SK-N-SH treated with all-trans-retinoic acid at 6 μM for 48 hours (cell line): ENCODE data around the gene SAMMSON.

Experiments
- ATAC-seq: fragments of 200-7000 bp; cut with Tn5 transposase; 3 replicates; pipeline ENCODE4 v1.9.1; 2020; ENCODE audit warnings: mild to moderate bottlenecking, moderate library complexity
- ARNTL ChIP-seq: fragments of 450-650 bp; formaldehyde crosslinking; IDR thresholded peaks from 2 replicates; pipeline ENCODE4 v1.5.0; 2020; ENCODE audit warnings: low read depth, mild to moderate bottlenecking, moderate library complexity, borderline replicate concordance
- BACH2 ChIP-seq: fragments of 250-450 bp; sonication (Bioruptor Pico); IDR thresholded peaks from 2 replicates; pipeline ENCODE4 v1.9.0; 2021; ENCODE audit warnings: mild to moderate bottlenecking, borderline replicate concordance
- CSDC2 ChIP-seq: fragments of 250-450 bp; sonication (Bioruptor Pico); IDR thresholded peaks from 2 replicates; pipeline ENCODE4 v1.5.0; 2020; ENCODE audit warnings: mild to moderate bottlenecking, moderate library complexity
- ESRRG ChIP-seq: fragments of 250-450 bp; sonication (Bioruptor Pico); IDR thresholded peaks from 2 replicates; pipeline ENCODE4 v1.6.1; 2021; ENCODE audit warnings: mild to moderate bottlenecking
- GLIS3 ChIP-seq: fragments of 250-450 bp; sonication (Bioruptor Pico); IDR thresholded peaks from 2 replicates; pipeline ENCODE4 v1.5.0; 2020; ENCODE audit warnings: mild to moderate bottlenecking, moderate library complexity
- ISL1 ChIP-seq: fragments of 250-450 bp; sonication (Bioruptor Pico); IDR thresholded peaks from 2 replicates; pipeline ENCODE4 v2.1.2; 2022; ENCODE audit warnings: mild to moderate bottlenecking, moderate library complexity
- OSR1 ChIP-seq: fragments of 250-450 bp; sonication (Bioruptor Pico); IDR thresholded peaks from 2 replicates; pipeline ENCODE4 v1.8.0; 2022; ENCODE audit warnings: moderate library complexity, mild to moderate bottlenecking, inconsistent platforms
- PPARA ChIP-seq: fragments of 250-450 bp; sonication (Bioruptor Pico); IDR thresholded peaks from 2 replicates; pipeline ENCODE4 v1.5.0; 2020; ENCODE audit warnings: mild to moderate bottlenecking, borderline replicate concordance
- RARB ChIP-seq: fragments of 250-450 bp; sonication (Bioruptor Pico); IDR thresholded peaks from 2 replicates; pipeline ENCODE4 v1.8.0; 2021; ENCODE audit warnings: mild to moderate bottlenecking, moderate library complexity
- SNAI2 ChIP-seq: fragments of 250-450 bp; sonication (Bioruptor Pico); IDR thresholded peaks from 2 replicates; pipeline ENCODE4 v1.5.0; 2020; ENCODE audit warnings: mild to moderate bottlenecking, moderate library complexity
- TCF4 ChIP-seq: fragments of 250-450 bp; sonication (Bioruptor Pico); IDR thresholded peaks from 2 replicates; pipeline ENCODE4 v1.8.0; 2021; ENCODE audit warnings: mild to moderate bottlenecking, moderate library complexity, borderline replicate concordance
- TOX ChIP-seq: fragments of 250-450 bp; sonication (Bioruptor Pico); IDR thresholded peaks from 2 replicates; pipeline ENCODE4 v1.8.0; 2021; ENCODE audit warnings: mild to moderate bottlenecking, moderate library complexity, borderline replicate concordance
- ZC3H10 ChIP-seq: fragments of 250-450 bp; sonication (Bioruptor Pico); IDR thresholded peaks from 2 replicates; pipeline ENCODE4 v1.5.1; 2021; ENCODE audit warnings: mild to moderate bottlenecking, moderate library complexity
- ZFP3 ChIP-seq: fragments of 250-450 bp; sonication (Bioruptor Pico); IDR thresholded peaks from 2 replicates; pipeline ENCODE4 v1.5.0; 2020; ENCODE audit warnings: mild to moderate bottlenecking, moderate library complexity
- ZFP30 ChIP-seq: fragments of 450-650 bp; formaldehyde crosslinking; IDR thresholded peaks from 2 replicates; pipeline ENCODE4 v1.5.0; 2022; ENCODE audit warnings: mild to moderate bottlenecking, moderate library complexity
- ZNF565 ChIP-seq: fragments of 450-650 bp; formaldehyde crosslinking; conservative IDR thresholded peaks from 2 replicates; pipeline ENCODE4 v1.5.0; 2020; ENCODE audit warnings: low read depth, mild to moderate bottlenecking, moderate library complexity
- ZNF70 ChIP-seq: fragments of 450-650 bp; formaldehyde crosslinking; IDR thresholded peaks from 2 replicates; pipeline ENCODE4 v1.5.0; 2020; ENCODE audit warnings: mild to moderate bottlenecking, moderate library complexity
- ZNF8 ChIP-seq: fragments of 450-650 bp; formaldehyde crosslinking; IDR thresholded peaks from 2 replicates; pipeline ENCODE4 v1.5.0; 2020; ENCODE audit warnings: mild to moderate bottlenecking, moderate library complexity
- TF ChIP-seq, protein P1 (sequence below): fragments of 250-450 bp; sonication (Bioruptor Pico); IDR thresholded peaks from 2 replicates; pipeline ENCODE4 v1.5.1; 2020; ENCODE audit warnings: low read depth, mild to moderate bottlenecking, moderate library complexity
- TF ChIP-seq, protein P2 (sequence below): fragments of 250-450 bp; sonication (Bioruptor Pico); IDR thresholded peaks from 2 replicates; pipeline ENCODE4 v1.8.0; 2020; ENCODE audit warnings: mild to moderate bottlenecking, moderate library complexity, borderline replicate concordance
- TF ChIP-seq, protein P3 (sequence below): fragments of 250-450 bp; sonication (Bioruptor Pico); IDR thresholded peaks from 2 replicates; pipeline ENCODE4 v1.8.0; 2021; ENCODE audit warnings: low read depth, mild to moderate bottlenecking, moderate library complexity, borderline replicate concordance
- TF ChIP-seq, protein P4 (sequence below): fragments of 250-450 bp; sonication (Bioruptor Pico); IDR thresholded peaks from 2 replicates; pipeline ENCODE4 v1.5.1; 2021; ENCODE audit warnings: mild to moderate bottlenecking, moderate library complexity

SAMMSON gene

DNA sequence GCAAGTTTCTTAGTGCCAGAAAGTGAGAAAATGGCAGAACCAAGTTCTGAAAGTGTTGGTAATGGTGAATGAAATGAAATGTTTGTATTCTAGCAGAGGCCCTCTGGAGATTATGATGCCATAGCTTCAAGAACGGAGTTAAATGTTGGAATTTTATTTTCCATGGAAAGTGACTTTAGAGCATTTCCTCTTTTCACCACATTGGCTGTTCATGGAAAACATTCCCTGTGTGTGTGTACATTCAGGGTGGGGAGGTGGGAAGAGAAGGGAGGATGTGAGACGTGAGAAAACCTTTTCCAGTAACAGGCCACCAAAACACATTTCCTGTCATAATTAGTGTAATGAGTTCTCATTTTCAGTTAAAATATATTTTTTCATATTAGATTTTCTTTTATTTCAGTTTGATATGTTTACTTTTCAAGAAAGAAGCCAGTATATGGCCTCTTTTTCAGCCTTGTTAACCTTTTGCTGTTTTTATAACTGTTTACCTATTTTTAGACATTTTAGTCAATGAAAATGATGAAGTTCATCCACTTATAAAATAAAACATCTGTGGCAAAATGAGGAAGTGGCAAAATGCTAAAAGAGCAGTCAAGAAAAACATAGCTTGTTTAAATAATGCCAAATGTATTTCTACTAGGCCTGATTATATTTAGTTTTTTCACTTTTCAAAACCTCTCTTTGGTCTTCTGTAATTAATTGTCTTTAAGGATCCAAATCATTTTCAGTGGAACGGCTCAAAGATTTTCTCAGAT lies 21.6 kb downstream of the SAMMSON start:
- TF ChIP-seq TCF4 (CRISPR knock-in tag), result no peak
- no peak for TF ChIP-seq ZFP30
- no peak for ATAC-seq

DNA sequence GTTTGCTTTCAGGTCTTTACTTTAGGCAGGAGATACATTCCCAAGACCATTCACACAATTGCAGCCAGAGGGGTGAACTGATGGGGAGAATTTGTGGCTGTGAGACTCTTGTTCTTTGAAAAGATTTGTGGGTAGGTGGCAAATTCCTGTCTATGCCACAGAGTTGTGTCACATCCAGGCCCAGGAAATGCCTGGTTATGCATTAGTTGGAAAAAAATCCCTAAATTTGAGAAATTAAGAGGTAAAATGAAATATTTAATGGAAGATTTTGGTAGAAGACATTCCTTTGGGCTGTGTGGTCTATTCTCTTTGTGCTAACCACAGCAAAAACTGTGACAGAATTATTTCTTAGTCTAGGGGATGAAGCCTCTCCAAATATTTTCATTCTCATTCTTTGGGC lies 28.8 kb downstream of the SAMMSON start:
- TF ChIP-seq, protein P1, sequence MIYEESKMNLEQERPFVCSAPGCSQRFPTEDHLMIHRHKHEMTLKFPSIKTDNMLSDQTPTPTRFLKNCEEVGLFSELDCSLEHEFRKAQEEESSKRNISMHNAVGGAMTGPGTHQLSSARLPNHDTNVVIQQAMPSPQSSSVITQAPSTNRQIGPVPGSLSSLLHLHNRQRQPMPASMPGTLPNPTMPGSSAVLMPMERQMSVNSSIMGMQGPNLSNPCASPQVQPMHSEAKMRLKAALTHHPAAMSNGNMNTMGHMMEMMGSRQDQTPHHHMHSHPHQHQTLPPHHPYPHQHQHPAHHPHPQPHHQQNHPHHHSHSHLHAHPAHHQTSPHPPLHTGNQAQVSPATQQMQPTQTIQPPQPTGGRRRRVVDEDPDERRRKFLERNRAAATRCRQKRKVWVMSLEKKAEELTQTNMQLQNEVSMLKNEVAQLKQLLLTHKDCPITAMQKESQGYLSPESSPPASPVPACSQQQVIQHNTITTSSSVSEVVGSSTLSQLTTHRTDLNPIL, result no peak
- TF ChIP-seq TOX (CRISPR knock-in tag) (no peak), CSDC2 (CRISPR knock-in tag) (no peak), ISL1 (CRISPR knock-in tag) (no peak), OSR1 (CRISPR knock-in tag) (no peak), ZNF8 (CRISPR knock-in tag) (no peak), TCF4 (CRISPR knock-in tag) (no peak), ZNF70 (CRISPR knock-in tag) (no peak), PPARA (CRISPR knock-in tag) (no peak), BACH2 (CRISPR knock-in tag) (no peak), ZC3H10 (CRISPR knock-in tag) (no peak)
- TF ChIP-seq, protein P2, sequence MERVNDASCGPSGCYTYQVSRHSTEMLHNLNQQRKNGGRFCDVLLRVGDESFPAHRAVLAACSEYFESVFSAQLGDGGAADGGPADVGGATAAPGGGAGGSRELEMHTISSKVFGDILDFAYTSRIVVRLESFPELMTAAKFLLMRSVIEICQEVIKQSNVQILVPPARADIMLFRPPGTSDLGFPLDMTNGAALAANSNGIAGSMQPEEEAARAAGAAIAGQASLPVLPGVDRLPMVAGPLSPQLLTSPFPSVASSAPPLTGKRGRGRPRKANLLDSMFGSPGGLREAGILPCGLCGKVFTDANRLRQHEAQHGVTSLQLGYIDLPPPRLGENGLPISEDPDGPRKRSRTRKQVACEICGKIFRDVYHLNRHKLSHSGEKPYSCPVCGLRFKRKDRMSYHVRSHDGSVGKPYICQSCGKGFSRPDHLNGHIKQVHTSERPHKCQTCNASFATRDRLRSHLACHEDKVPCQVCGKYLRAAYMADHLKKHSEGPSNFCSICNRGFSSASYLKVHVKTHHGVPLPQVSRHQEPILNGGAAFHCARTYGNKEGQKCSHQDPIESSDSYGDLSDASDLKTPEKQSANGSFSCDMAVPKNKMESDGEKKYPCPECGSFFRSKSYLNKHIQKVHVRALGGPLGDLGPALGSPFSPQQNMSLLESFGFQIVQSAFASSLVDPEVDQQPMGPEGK (CRISPR knock-in tag), result no peak
- TF ChIP-seq, protein P3, sequence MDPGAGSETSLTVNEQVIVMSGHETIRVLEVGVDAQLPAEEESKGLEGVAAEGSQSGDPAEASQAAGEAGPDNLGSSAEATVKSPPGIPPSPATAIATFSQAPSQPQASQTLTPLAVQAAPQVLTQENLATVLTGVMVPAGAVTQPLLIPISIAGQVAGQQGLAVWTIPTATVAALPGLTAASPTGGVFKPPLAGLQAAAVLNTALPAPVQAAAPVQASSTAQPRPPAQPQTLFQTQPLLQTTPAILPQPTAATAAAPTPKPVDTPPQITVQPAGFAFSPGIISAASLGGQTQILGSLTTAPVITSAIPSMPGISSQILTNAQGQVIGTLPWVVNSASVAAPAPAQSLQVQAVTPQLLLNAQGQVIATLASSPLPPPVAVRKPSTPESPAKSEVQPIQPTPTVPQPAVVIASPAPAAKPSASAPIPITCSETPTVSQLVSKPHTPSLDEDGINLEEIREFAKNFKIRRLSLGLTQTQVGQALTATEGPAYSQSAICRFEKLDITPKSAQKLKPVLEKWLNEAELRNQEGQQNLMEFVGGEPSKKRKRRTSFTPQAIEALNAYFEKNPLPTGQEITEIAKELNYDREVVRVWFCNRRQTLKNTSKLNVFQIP (CRISPR knock-in tag), result no peak
- ATAC-seq, result no peak

DNA sequence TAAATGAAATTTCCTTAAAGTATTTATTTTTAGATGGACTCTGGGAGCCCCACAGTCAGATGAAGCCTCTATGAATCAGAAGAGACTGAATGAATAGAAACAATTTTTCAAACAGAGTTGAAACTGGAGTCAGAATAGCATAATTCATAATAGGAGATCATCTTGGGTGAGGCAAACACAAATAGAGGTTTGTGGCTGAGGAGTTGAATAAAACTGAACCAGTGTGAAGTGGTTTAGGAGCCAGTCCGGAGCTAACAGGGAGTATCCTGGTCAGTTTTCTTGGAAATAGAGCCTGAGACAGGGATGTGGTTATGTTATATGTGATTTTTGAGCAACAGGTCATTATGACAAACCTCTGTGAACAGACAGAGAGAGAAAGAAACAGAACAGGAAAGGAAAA lies 39.2 kb downstream of the SAMMSON start:
- ATAC-seq, result no peak

More for the DNA sequence above, 39.2 kb downstream of the SAMMSON start:
- TF ChIP-seq, protein P4, sequence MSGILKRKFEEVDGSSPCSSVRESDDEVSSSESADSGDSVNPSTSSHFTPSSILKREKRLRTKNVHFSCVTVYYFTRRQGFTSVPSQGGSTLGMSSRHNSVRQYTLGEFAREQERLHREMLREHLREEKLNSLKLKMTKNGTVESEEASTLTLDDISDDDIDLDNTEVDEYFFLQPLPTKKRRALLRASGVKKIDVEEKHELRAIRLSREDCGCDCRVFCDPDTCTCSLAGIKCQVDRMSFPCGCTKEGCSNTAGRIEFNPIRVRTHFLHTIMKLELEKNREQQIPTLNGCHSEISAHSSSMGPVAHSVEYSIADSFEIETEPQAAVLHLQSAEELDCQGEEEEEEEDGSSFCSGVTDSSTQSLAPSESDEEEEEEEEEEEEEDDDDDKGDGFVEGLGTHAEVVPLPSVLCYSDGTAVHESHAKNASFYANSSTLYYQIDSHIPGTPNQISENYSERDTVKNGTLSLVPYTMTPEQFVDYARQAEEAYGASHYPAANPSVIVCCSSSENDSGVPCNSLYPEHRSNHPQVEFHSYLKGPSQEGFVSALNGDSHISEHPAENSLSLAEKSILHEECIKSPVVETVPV (CRISPR knock-in tag), result no peak
- TF ChIP-seq TOX (CRISPR knock-in tag) (no peak), ESRRG (CRISPR knock-in tag) (no peak), ARNTL (CRISPR knock-in tag) (no peak), ZC3H10 (CRISPR knock-in tag) (no peak), ZNF565 (CRISPR knock-in tag) (no peak), ZFP30 (no peak), ZNF8 (CRISPR knock-in tag) (no peak), GLIS3 (CRISPR knock-in tag) (no peak), ZFP3 (no peak), SNAI2 (no peak), BACH2 (CRISPR knock-in tag) (no peak), RARB (CRISPR knock-in tag) (no peak), PPARA (CRISPR knock-in tag) (no peak), CSDC2 (CRISPR knock-in tag) (no peak)
- TF ChIP-seq, protein P3 (CRISPR knock-in tag), result no peak
- TF ChIP-seq, protein P1, result no peak
- TF ChIP-seq, protein P2 (CRISPR knock-in tag), result no peak
